Transverse colon (tissue), 4 donors: ENCODE data around the gene PSAP. TPM values are rescaled to one million over a fixed set of nuclear protein-coding genes. Genes with fewer than 3 reads are reported as not detected.

ENCODE experiments used
- DNase-seq: peaks from one replicate; pipeline ENCODE4 v3.0.0-alpha.2; 2019
- H3K27ac ChIP-seq, 4 donors: fragments of 200-600 bp; sonication (generic); 2 replicates each; pipeline ENCODE4 v1.5.1; 2016 to 2018; ENCODE audit warnings: inconsistent platforms in 4 of 4
- H3K27me3 ChIP-seq: fragments of 200-600 bp; sonication (generic); 2 replicates; pipeline ENCODE4 v1.5.1; 2017; ENCODE audit warnings: inconsistent platforms
- H3K36me3 ChIP-seq, 4 donors: fragments of 200-600 bp; sonication (generic); 2 replicates each; pipeline ENCODE4 v1.5.1; 2017 to 2019; ENCODE audit warnings: inconsistent platforms in 4 of 4
- H3K4me1 ChIP-seq, 4 donors: fragments of 200-600 bp; sonication (generic); 2 replicates each; pipeline ENCODE4 v1.5.1; 2017 to 2020; ENCODE audit warnings: inconsistent platforms in 4 of 4
- H3K4me3 ChIP-seq, 4 donors: fragments of 200-600 bp; sonication (generic); 1 replicate in 1 of 4; 2 replicates in 3 of 4; pipeline versions ENCODE4 v1.5.1 to v1.6.1; 2017 to 2019; ENCODE audit warnings: inconsistent platforms in 4 of 4
- H3K9me3 ChIP-seq, 2 donors: fragments of 200-600 bp; sonication (generic); 2 replicates each; pipeline ENCODE4 v1.5.1; 2017 to 2019; ENCODE audit warnings: inconsistent platforms in 2 of 2
- CTCF ChIP-seq, 5 experiments: fragments of 200-600 bp in 3 of 5; fragments of 450-650 bp in 2 of 5; sonication (generic) in 3 of 5; IDR thresholded peaks; 1 replicate in 2 of 5; 2 replicates in 3 of 5; pipeline ENCODE4 v1.5.1; 2016 to 2017; ENCODE audit warnings: antibody characterized with exemption in 5 of 5, inconsistent platforms in 3 of 5, mild to moderate bottlenecking in 2 of 5, moderate library complexity in 1 of 5
- EP300 ChIP-seq: sonication (generic); formaldehyde crosslinking; IDR thresholded peaks from one replicate; pipeline ENCODE4 v1.6.1; 2017; ENCODE audit warnings: antibody characterized with exemption, low read depth
- POLR2A ChIP-seq: fragments of 450-650 bp; IDR thresholded peaks from one replicate; pipeline ENCODE4 v1.6.1; 2016; ENCODE audit warnings: antibody characterized with exemption, mild to moderate bottlenecking, moderate library complexity
- POLR2AphosphoS5 ChIP-seq, 3 donors: sonication (generic); formaldehyde crosslinking; IDR thresholded peaks; one replicate each; pipeline ENCODE4 v1.6.1; 2016; ENCODE audit warnings: antibody characterized with exemption in 3 of 3
- WGBS, 2 donors: methylation state at CpG; one replicate each; pipeline ENCODE4 v1.1.5; 2018; ENCODE audit warnings: low coverage in 1 of 2; 5-methylcytosine and 5-hydroxymethylcytosine counted together
- in situ Hi-C, 4 donors: fragments of 200-750 bp; cut with MboI; loops; one replicate each; pipeline versions ENCODE4 v1.15.0 to v1.15.1; 2017; ENCODE audit warnings: low sequenced_read_pairs in 3 of 4, low pct_ligation_motif_present in 1 of 4, low pct_unique_long_range_greater_than_20kb in 1 of 4
- intact Hi-C: fragments of 100-400 bp; cut with DNase I; formaldehyde crosslinking; loops from one replicate; pipeline ENCODE4 v1.15.1; 2023; ENCODE audit warnings: low total_unique reads
- total RNA-seq, 4 donors: library from RNA; depleted of rRNA; stranded (reverse); fragments of >200 nt; gene quantifications; one replicate each; pipeline ENCODE4 v1.1.0, GENCODE V29; 2016

The PSAP gene
- total RNA-seq, 4 donors from 2014 or later = 383 to 667 (median 478) TPM

- H3K4me1 ChIP-seq = peaks cover 12 to 51% (median 24%) of the 10 kb centered on the region in 4 donors
- TF ChIP-seq POLR2A (no peak), POLR2AphosphoS5 (IDR thresholded peaks at IDR 0.05) (no peak), EP300 (no peak), CTCF (IDR thresholded peaks at IDR 0.05) (no peak)
- peak overlapping the region; percentile 57 to 93 (median 91) for H3K4me3 ChIP-seq
- intact Hi-C loops = no loop called here
- peak overlapping the region; percentile 96 to 98 (median 97) for H3K27ac ChIP-seq
- DNase-seq = no peak
- H3K9me3 ChIP-seq = no peaks in the 10 kb centered on the region
- in situ Hi-C loops = no loop called here
- H3K36me3 ChIP-seq = no peaks in the 10 kb centered on the region
- 2 to 4% methylated on average over 11 to 13 of the region's 13 CpGs for WGBS, 2 donors
- no peaks in the 10 kb centered on the region for H3K27me3 ChIP-seq
Observed at GRCh38 chr10:71850021-71850742, 869 bp downstream of the PSAP start.

- intact Hi-C loops = no loop called here
- TF ChIP-seq CTCF (IDR thresholded peaks at IDR 0.05) (no peak), POLR2A (no peak), POLR2AphosphoS5 (IDR thresholded peaks at IDR 0.05) (no peak), EP300 (no peak)
- H3K9me3 ChIP-seq = no peaks in the 10 kb centered on the region
- in situ Hi-C loops = no loop called here
- no peaks in the 10 kb centered on the region for H3K36me3 ChIP-seq
- peak overlapping the region in 2 of 4 donors; percentile 96 to 98 for H3K27ac ChIP-seq
- H3K27me3 ChIP-seq = no peaks in the 10 kb centered on the region
- peak overlapping the region in 2 of 4 donors; percentile 90 to 92 for H3K4me3 ChIP-seq
- WGBS, 2 donors = 88 to 96% methylated on average over 17 of the region's 17 CpGs
- DNase-seq = no peak
- H3K4me1 ChIP-seq = peaks cover 12 to 51% (median 24%) of the 10 kb centered on the region in 4 donors
Observed at GRCh38 chr10:71849461-71849908, 1.6 kb downstream of the PSAP start.

GRCh38 chr10:71848325-71849275, 2.5 kb downstream of the PSAP start:
- in situ Hi-C loops (no loop called here), intact Hi-C loops (no loop called here)
- Histone ChIP-seq H3K36me3 (no peaks in the 10 kb centered on the region), H3K4me1 (peaks cover 16 to 51% (median 24%) of the 10 kb centered on the region in 4 donors), H3K9me3 (no peaks in the 10 kb centered on the region), H3K27ac (peak overlapping the region in 2 of 4 donors; percentile 19 to 98), H3K27me3 (no peaks in the 10 kb centered on the region), H3K4me3 (peak overlapping the region in 1 of 4 donors; percentile 92)
- TF ChIP-seq POLR2A = no peak
- no peak for TF ChIP-seq POLR2AphosphoS5 (IDR thresholded peaks at IDR 0.05)
- no peak for TF ChIP-seq EP300
- no peak for TF ChIP-seq CTCF (IDR thresholded peaks at IDR 0.05)
- no peak for DNase-seq
- 75 to 82% methylated on average over 10 to 11 of the region's 11 CpGs for WGBS, 2 donors

- Histone ChIP-seq H3K9me3 (no peaks in the 10 kb centered on the region), H3K4me1 (peaks cover 16 to 59% (median 28%) of the 10 kb centered on the region in 4 donors), H3K27ac (peak overlapping the region in 1 of 4 donors; percentile 14), H3K36me3 (no peaks in the 10 kb centered on the region), H3K27me3 (no peaks in the 10 kb centered on the region), H3K4me3 (no peak overlapping the region)
- no peak for TF ChIP-seq POLR2AphosphoS5 (IDR thresholded peaks at IDR 0.05)
- TF ChIP-seq POLR2A = no peak
- no peak for DNase-seq
- in situ Hi-C loops = no loop called here
- 89% methylated on average over 8 of the region's 8 CpGs; no CpG with 5 or more reads in 1 of the 2 donors for WGBS, 2 donors
- intact Hi-C loops = no loop called here
Observed at GRCh38 chr10:71847418-71847817, 3.6 kb downstream of the PSAP start.
